ENCODE data around the gene NR4A2.

DNA sequence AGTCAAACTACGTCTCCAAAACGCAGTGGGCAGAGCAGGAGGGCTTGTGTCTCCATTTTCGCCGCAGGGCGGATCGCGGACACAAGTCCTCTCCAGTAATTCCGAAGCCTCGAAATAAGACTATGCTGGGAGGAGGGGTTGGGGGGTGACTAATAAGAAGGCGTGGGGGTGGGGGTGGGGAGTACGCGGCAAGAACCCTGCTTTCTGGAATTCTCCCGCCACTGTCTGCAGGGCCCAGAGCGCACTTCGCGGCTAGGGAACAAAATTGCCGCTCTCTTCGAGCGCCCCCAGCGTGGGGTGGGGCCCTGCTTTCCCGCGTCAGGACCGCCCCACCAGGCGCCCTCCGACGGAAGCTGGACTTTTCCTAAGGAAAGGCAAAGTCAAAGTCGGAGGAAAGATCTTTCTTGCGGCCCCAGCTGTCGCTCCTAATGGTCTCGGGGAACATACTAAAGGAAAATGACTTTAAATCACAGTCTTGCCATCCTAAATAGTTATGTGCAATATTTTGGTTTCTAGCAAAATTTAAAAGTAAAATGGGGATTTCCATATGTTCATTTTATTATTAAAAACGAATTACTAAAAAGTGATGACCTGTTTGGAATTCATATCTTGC is 11.9 kb downstream of the NR4A2 start:
- TF ChIP-seq, protein P1, sequence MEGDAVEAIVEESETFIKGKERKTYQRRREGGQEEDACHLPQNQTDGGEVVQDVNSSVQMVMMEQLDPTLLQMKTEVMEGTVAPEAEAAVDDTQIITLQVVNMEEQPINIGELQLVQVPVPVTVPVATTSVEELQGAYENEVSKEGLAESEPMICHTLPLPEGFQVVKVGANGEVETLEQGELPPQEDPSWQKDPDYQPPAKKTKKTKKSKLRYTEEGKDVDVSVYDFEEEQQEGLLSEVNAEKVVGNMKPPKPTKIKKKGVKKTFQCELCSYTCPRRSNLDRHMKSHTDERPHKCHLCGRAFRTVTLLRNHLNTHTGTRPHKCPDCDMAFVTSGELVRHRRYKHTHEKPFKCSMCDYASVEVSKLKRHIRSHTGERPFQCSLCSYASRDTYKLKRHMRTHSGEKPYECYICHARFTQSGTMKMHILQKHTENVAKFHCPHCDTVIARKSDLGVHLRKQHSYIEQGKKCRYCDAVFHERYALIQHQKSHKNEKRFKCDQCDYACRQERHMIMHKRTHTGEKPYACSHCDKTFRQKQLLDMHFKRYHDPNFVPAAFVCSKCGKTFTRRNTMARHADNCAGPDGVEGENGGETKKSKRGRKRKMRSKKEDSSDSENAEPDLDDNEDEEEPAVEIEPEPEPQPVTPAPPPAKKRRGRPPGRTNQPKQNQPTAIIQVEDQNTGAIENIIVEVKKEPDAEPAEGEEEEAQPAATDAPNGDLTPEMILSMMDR (optimal IDR thresholded peaks at IDR 0.05 in 1 of 3, IDR thresholded peaks at IDR 0.05 in 1 of 3, conservative IDR thresholded peaks at IDR 0.05 in 1 of 3; ENCODE audit: extremely low read depth in 1 of 3, insufficient read depth in 2 of 3, low read length in 3 of 3): no peak
- no peak for TF ChIP-seq EZH2 (IDR thresholded peaks at IDR 0.05; ENCODE audit: low read length)

Data from keratinocyte (primary cell).